ENCODE measurements around the gene STX4. TPM values are rescaled to one million over a fixed set of nuclear protein-coding genes. Genes with fewer than 3 reads are reported as not detected.

Gene STX4
- total RNA-seq, 4 donors from 2014 or later = 50.7 to 69.3 (median 63.9) TPM

DNA sequence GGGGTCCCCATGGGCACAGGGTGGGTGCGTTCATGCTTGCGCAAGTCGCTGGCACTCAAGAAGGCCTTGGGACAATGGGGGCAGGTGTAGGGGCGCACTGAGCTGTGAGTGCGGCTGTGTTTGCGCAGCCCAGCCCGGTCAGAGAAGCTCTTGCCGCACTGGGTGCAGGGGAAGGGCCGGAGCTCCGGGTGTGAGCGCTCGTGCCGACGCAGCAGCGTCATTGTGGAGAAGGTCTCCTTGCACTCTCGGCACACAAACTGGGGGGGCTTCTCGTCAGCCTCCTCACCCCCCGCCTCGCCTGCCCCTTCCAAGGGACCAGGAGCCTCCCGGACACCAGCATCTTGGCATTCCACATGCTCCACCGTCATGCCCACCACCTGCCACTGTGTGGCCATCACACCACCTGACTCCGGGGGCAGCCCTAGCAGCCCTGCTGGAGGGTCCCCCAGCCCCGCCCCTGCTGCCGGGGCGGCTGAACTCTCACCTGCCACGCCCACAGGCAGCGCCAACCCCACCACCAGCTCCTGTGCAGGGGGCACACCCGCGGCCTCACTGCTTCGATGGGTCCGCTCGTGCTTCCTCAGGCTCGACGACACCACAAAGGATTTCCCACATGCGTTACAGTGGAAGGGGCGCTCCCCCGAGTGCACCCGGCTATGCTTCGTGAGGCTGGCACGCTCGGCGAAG is 27.9 kb downstream of the STX4 start:
- DNase-seq (ENCODE audit: low spot score in 2 of 2) = no peak
- H3K4me3 ChIP-seq = no peak overlapping the region
- 93 to 95% methylated on average over 24 to 34 of the region's 42 CpGs for WGBS, 2 donors
- no peaks in the 10 kb centered on the region for H3K27me3 ChIP-seq
- H3K27ac ChIP-seq = no peak overlapping the region
- H3K4me1 ChIP-seq = peaks cover 0 to 22% (median 6%) of the 10 kb centered on the region in 4 donors
- peaks cover 3 to 55% (median 14%) of the 10 kb centered on the region in 3 donors for H3K36me3 ChIP-seq
- H3K9me3 ChIP-seq = no peaks in the 10 kb centered on the region
- TF ChIP-seq, protein P1, sequence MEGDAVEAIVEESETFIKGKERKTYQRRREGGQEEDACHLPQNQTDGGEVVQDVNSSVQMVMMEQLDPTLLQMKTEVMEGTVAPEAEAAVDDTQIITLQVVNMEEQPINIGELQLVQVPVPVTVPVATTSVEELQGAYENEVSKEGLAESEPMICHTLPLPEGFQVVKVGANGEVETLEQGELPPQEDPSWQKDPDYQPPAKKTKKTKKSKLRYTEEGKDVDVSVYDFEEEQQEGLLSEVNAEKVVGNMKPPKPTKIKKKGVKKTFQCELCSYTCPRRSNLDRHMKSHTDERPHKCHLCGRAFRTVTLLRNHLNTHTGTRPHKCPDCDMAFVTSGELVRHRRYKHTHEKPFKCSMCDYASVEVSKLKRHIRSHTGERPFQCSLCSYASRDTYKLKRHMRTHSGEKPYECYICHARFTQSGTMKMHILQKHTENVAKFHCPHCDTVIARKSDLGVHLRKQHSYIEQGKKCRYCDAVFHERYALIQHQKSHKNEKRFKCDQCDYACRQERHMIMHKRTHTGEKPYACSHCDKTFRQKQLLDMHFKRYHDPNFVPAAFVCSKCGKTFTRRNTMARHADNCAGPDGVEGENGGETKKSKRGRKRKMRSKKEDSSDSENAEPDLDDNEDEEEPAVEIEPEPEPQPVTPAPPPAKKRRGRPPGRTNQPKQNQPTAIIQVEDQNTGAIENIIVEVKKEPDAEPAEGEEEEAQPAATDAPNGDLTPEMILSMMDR (IDR thresholded peaks at IDR 0.05) = no peak
- TF ChIP-seq EP300 (IDR thresholded peaks at IDR 0.05) = no peak
- no peak for TF ChIP-seq POLR2A (IDR thresholded peaks at IDR 0.05)

DNA sequence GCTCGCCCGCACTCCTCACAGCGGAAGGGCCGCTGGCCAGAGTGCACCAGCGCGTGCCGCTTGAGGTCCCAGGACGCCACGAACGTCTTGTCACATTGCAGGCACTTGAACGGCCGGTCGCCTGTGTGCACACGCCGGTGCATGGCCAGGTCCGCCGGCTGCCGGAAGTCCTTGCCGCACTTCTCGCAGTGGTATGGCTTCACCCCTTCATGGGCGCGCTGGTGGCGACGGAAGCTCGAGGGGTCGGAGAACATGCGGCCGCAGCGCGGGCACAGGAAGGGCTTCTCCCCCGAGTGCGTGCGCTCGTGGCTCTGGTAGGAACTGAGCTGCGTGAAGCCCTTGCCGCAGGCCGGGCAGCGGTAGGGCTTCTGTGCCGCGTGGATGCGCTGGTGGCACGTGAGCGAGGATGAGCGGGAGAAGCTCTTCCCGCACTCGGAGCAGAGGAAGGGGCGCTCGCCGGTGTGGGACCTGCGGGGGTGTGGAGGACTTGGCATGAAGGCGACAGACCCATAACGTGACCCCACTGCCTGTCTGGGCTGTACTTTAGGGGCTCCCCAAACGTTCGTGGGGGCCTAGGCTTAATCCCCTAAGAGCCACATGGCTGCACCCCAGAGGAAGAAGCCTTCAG is 28.6 kb downstream of the STX4 start:
- H3K27ac ChIP-seq = no peak overlapping the region
- H3K9me3 ChIP-seq = no peaks in the 10 kb centered on the region
- peaks cover 3 to 55% (median 14%) of the 10 kb centered on the region in 3 donors for H3K36me3 ChIP-seq
- H3K27me3 ChIP-seq = no peaks in the 10 kb centered on the region
- peaks cover 0 to 22% (median 6%) of the 10 kb centered on the region in 4 donors for H3K4me1 ChIP-seq
- TF ChIP-seq, protein P1 (IDR thresholded peaks at IDR 0.05) = no peak
- no peak for TF ChIP-seq POLR2A (IDR thresholded peaks at IDR 0.05)
- TF ChIP-seq EP300 (IDR thresholded peaks at IDR 0.05) = no peak
- no peak for DNase-seq (ENCODE audit: low spot score in 2 of 2)
- whole genome bisulfite sequencing, 2 donors = 96% methylated on average over 43 to 54 of the region's 54 CpGs
- no peak overlapping the region for H3K4me3 ChIP-seq

DNA sequence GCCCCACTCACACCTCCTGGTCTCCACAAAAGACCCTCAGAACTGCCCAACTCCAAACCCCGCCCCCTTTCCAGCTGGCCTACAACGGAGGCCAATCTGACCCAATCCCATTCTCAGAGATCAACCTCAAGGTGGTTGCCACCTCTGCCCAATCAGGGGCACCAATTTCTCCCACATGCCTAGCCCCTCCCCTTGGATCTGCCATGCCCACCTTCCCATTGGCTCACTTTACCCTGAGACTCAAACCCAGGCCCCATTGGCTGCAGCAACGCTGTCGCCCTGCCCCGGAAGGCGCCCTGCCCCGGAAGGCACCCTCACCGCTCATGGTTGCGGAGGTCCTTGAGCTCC is 30.1 kb downstream of the STX4 start:
- peaks cover 3 to 43% (median 14%) of the 10 kb centered on the region in 3 donors for H3K36me3 ChIP-seq
- no peak overlapping the region for H3K27ac ChIP-seq
- H3K9me3 ChIP-seq = no peaks in the 10 kb centered on the region
- no peaks in the 10 kb centered on the region for H3K27me3 ChIP-seq
- no peak for DNase-seq (ENCODE audit: low spot score in 2 of 2)
- TF ChIP-seq POLR2A (IDR thresholded peaks at IDR 0.05) = no peak
- TF ChIP-seq, protein P1 (IDR thresholded peaks at IDR 0.05) = no peak
- TF ChIP-seq EP300 (IDR thresholded peaks at IDR 0.05) = no peak
- H3K4me1 ChIP-seq = peaks cover 0 to 22% (median 6%) of the 10 kb centered on the region in 4 donors
- 96% methylated on average over 9 of the region's 9 CpGs for WGBS, 2 donors
- H3K4me3 ChIP-seq = no peak overlapping the region

DNA sequence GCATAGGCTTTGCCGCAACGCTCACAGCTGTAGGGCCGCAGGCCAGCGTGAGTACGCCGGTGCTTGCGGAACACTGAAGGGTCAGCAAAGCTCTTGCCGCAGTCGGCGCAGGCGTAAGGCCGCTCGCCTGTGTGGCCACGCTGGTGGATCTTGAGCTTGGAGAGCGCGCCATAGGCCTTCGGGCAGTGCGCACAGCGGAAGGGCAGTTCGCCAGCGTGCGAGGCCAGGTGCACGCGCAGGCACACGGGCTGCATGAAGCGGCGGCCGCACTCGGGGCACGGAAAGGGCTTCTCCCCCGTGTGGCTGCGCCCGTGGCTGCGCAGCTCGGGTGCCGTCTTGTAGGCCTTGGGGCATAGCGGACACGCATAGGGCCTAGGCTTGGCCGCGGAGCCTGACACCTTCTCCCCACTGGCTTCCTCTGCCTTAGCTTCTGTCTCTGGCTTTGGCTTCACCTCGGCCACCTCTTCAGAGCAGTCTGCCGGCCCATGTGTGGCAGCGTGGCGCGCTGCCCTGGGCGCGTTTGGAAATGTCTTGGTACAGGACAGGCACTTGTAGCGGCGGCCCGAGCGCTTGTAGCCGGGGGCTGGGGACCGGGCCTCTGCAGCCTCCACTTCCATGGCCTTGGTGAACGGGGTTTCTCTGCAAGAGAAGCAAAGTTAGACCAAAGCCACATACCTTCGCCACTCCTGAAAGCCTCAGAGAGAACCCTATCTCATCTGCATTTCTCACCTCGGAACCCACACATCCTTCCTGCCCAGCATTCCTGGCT is 30.7 kb downstream of the STX4 start:
- Histone ChIP-seq H3K36me3 (peaks cover 3 to 41% (median 14%) of the 10 kb centered on the region in 3 donors), H3K27me3 (no peaks in the 10 kb centered on the region), H3K9me3 (no peaks in the 10 kb centered on the region), H3K4me3 (no peak overlapping the region), H3K4me1 (peaks cover 0 to 22% (median 6%) of the 10 kb centered on the region in 4 donors), H3K27ac (peak overlapping the region in 3 of 4 donors; percentile 53 to 71 (median 62))
- WGBS, 2 donors = 93% methylated on average over 52 to 53 of the region's 56 CpGs
- TF ChIP-seq EP300 (IDR thresholded peaks at IDR 0.05) (no peak), POLR2A (IDR thresholded peaks at IDR 0.05) (no peak)
- TF ChIP-seq, protein P1 (IDR thresholded peaks at IDR 0.05) = no peak
- DNase-seq (ENCODE audit: low spot score in 2 of 2) = no peak
